Suprapubic skin (tissue), 4 donors: ENCODE measurements around the gene FAM72A.
"Not testable (repeated sequence)": the region's sequence is repeated elsewhere in the genome, so short reads cannot be mapped to it uniquely, and the experiment has no call there.

Experiments used
- POLR2A ChIP-seq, 2 donors: fragments of 450-650 bp; IDR thresholded peaks; one replicate each; pipeline ENCODE4 v1.6.1; 2017; ENCODE audit warnings: antibody characterized with exemption in 2 of 2, mild to moderate bottlenecking in 2 of 2, moderate library complexity in 2 of 2
- POLR2AphosphoS5 ChIP-seq, 3 donors: sonication (generic); formaldehyde crosslinking; IDR thresholded peaks; one replicate each; pipeline ENCODE4 v1.6.1; 2017; ENCODE audit warnings: antibody characterized with exemption in 3 of 3
- TF ChIP-seq, protein P1 (sequence below), 2 donors: fragments of 200-600 bp in 1 of 2; fragments of 450-650 bp in 1 of 2; sonication (generic) in 1 of 2; IDR thresholded peaks; one replicate each; pipeline ENCODE4 v1.5.1; 2016 to 2019; ENCODE audit warnings: antibody characterized with exemption in 2 of 2, mild to moderate bottlenecking in 1 of 2, moderate library complexity in 1 of 2

DNA sequence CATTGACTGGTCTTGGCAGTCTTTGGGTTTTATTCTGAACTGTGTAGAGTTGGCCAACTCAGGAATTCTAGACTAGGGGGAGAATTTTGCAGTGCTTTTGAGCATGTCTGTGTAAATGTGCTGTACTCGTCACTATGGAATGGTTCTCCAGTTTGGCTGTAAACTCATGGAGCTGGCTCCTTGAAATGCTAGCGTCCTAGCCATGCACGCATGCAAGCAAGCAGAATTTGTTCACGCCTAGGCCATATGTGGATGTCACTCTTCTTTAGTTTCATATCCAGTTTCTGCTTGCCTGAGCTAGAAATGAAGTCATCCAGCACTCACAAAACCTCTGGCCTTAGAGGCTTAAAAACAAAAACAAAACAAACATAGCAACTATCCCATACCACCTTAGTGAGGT, 37.6 kb upstream of the FAM72A start:
- TF ChIP-seq, protein P1, sequence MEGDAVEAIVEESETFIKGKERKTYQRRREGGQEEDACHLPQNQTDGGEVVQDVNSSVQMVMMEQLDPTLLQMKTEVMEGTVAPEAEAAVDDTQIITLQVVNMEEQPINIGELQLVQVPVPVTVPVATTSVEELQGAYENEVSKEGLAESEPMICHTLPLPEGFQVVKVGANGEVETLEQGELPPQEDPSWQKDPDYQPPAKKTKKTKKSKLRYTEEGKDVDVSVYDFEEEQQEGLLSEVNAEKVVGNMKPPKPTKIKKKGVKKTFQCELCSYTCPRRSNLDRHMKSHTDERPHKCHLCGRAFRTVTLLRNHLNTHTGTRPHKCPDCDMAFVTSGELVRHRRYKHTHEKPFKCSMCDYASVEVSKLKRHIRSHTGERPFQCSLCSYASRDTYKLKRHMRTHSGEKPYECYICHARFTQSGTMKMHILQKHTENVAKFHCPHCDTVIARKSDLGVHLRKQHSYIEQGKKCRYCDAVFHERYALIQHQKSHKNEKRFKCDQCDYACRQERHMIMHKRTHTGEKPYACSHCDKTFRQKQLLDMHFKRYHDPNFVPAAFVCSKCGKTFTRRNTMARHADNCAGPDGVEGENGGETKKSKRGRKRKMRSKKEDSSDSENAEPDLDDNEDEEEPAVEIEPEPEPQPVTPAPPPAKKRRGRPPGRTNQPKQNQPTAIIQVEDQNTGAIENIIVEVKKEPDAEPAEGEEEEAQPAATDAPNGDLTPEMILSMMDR (IDR thresholded peaks at IDR 0.05), result not testable (repeated sequence)
- not testable (repeated sequence) for TF ChIP-seq POLR2A, POLR2AphosphoS5 (IDR thresholded peaks at IDR 0.05)
